ENCODE results near the gene WFS1.

DNA sequence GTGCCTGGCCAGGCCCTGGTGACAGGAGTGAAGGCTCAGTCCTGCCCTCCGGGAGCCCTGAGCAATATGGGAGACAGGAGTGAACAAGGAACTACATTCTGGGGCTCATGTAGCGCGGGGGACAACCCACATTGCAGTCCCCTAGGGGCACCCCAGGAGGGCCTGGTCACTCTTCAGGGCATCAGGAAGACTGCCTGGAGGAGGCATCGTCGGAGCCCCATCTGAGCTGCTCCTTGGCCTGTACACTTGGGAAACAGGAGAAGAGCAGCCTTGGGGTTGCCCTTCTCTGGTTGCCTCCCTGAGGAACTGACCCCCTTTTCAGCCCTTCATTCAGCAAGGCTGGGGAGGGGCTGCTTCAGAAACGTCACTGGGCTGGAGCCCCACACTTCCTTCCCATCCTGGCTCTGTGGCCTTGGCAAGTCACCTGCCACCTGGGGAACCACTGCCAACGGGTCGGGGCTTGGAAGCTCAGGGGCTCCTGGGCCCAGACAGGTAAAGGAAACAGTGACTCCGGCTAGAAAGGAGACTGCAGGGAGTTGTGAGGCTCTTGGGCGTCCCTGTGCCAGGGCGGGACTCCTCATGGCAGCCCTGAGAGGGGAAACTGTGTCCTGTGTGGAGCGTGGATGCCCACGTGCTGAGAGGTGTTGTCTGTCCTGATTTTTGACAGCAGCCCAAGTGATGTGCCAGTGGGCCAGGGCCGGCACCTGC, 10.1 kb downstream of the WFS1 start:
- TF ChIP-seq, protein P1, sequence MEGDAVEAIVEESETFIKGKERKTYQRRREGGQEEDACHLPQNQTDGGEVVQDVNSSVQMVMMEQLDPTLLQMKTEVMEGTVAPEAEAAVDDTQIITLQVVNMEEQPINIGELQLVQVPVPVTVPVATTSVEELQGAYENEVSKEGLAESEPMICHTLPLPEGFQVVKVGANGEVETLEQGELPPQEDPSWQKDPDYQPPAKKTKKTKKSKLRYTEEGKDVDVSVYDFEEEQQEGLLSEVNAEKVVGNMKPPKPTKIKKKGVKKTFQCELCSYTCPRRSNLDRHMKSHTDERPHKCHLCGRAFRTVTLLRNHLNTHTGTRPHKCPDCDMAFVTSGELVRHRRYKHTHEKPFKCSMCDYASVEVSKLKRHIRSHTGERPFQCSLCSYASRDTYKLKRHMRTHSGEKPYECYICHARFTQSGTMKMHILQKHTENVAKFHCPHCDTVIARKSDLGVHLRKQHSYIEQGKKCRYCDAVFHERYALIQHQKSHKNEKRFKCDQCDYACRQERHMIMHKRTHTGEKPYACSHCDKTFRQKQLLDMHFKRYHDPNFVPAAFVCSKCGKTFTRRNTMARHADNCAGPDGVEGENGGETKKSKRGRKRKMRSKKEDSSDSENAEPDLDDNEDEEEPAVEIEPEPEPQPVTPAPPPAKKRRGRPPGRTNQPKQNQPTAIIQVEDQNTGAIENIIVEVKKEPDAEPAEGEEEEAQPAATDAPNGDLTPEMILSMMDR (IDR thresholded peaks at IDR 0.05; ENCODE audit: insufficient read depth, low read length, poor library complexity, severe bottlenecking) = no peak
- TF ChIP-seq EZH2phosphoT487 (conservative IDR thresholded peaks at IDR 0.05; ENCODE audit: low read length) = no peak
